22Rv1 (cell line): ENCODE measurements around the gene CACNA1C.

Experiments
- ZFX ChIP-seq: fragments of 450-650 bp; IDR thresholded peaks from 2 replicates; pipeline ENCODE4 v1.6.1; 2017; ENCODE audit warnings: antibody characterized with exemption, borderline replicate concordance
- TF ChIP-seq, protein P1 (sequence below): fragments of 450-650 bp; IDR thresholded peaks from 2 replicates; pipeline ENCODE4 v1.5.1; 2017; ENCODE audit warnings: mild to moderate bottlenecking

DNA sequence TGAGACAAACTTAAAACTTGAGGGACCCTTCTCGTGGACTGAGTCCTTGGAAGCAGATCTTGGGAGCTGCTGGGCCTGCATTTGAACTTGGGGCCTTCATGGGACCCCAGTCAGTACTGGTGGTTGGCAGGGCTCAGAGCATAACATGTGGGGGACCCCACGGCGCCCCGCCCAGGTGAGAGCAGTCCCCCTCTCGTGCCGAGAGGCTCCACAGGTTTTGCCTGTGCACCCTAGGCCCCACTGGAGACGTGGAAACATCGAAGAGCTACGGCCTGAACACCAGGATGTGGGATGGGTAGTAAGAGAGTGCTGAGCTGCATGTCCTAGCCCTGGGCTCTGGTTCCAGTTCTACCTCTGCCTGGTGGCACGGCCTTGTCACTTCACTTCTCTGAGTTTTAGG is 84.1 kb downstream of the CACNA1C start:
- TF ChIP-seq, protein P1, sequence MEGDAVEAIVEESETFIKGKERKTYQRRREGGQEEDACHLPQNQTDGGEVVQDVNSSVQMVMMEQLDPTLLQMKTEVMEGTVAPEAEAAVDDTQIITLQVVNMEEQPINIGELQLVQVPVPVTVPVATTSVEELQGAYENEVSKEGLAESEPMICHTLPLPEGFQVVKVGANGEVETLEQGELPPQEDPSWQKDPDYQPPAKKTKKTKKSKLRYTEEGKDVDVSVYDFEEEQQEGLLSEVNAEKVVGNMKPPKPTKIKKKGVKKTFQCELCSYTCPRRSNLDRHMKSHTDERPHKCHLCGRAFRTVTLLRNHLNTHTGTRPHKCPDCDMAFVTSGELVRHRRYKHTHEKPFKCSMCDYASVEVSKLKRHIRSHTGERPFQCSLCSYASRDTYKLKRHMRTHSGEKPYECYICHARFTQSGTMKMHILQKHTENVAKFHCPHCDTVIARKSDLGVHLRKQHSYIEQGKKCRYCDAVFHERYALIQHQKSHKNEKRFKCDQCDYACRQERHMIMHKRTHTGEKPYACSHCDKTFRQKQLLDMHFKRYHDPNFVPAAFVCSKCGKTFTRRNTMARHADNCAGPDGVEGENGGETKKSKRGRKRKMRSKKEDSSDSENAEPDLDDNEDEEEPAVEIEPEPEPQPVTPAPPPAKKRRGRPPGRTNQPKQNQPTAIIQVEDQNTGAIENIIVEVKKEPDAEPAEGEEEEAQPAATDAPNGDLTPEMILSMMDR, result no peak
- TF ChIP-seq ZFX, result no peak
